WERI-Rb-1 (cell line): ENCODE results near the gene MON1B.

Experiments used
- DNase-seq: peaks from one replicate; pipeline ENCODE4 v3.0.0-alpha.2; 2020
- H3K27ac ChIP-seq: fragments of 250-450 bp; sonication (Bioruptor Pico); 2 replicates; pipeline ENCODE4 v1.5.1; 2020; ENCODE audit warnings: mild to moderate bottlenecking, moderate library complexity
- H3K27me3 ChIP-seq: fragments of 250-450 bp; sonication (Bioruptor Pico); 2 replicates; pipeline ENCODE4 v1.5.1; 2021; ENCODE audit warnings: mild to moderate bottlenecking, low read depth, moderate library complexity; ENCODE audit not compliant: insufficient read depth, severe bottlenecking
- H3K36me3 ChIP-seq: fragments of 250-450 bp; sonication (Bioruptor Pico); 2 replicates; pipeline ENCODE4 v1.5.1; 2020; ENCODE audit warnings: mild to moderate bottlenecking, moderate library complexity
- H3K4me3 ChIP-seq: 2 replicates; pipeline ENCODE4 v1.5.1; 2011; ENCODE audit warnings: low read depth, mild to moderate bottlenecking, control low read depth, low read length
- H3K9me3 ChIP-seq: fragments of 250-450 bp; sonication (Bioruptor Pico); 2 replicates; pipeline ENCODE4 v1.5.1; 2021; ENCODE audit warnings: mild to moderate bottlenecking, moderate library complexity; ENCODE audit not compliant: severe bottlenecking
- CTCF ChIP-seq: IDR thresholded peaks from 2 replicates; pipeline ENCODE4 v1.5.1; 2011; ENCODE audit warnings: low read depth, mild to moderate bottlenecking, control low read depth, inconsistent platforms, low read length

Gene MON1B

GRCh38 chr16:77193377-77193776 is 2.4 kb downstream of the MON1B start:
- DNase-seq = no peak
- peaks cover 42% of the 10 kb centered on the region for H3K36me3 ChIP-seq

GRCh38 chr16:77194295-77195231 is 3.6 kb downstream of the MON1B start:
- DNase-seq = no peak
- Histone ChIP-seq H3K27ac (no peak overlapping the region), H3K27me3 (no peaks in the 10 kb centered on the region), H3K9me3 (no peaks in the 10 kb centered on the region), H3K36me3 (peaks cover 45% of the 10 kb centered on the region), H3K4me3 (no peak overlapping the region)
- TF ChIP-seq CTCF = no peak

More at GRCh38 chr16:77193377-77193776, 2.4 kb downstream of the MON1B start:
- Histone ChIP-seq H3K4me3 (no peak overlapping the region), H3K9me3 (no peaks in the 10 kb centered on the region), H3K27ac (no peak overlapping the region), H3K27me3 (no peaks in the 10 kb centered on the region)
- TF ChIP-seq CTCF = no peak

- no peak overlapping the region for H3K27ac ChIP-seq
- no peak for TF ChIP-seq CTCF
- no peak for DNase-seq
- no peaks in the 10 kb centered on the region for H3K27me3 ChIP-seq
- H3K4me3 ChIP-seq = no peak overlapping the region
- H3K36me3 ChIP-seq = peaks cover 45% of the 10 kb centered on the region
- H3K9me3 ChIP-seq = no peaks in the 10 kb centered on the region
Observed at GRCh38 chr16:77195411-77195810, 4.4 kb downstream of the MON1B start.

- H3K36me3 ChIP-seq = peaks cover 42% of the 10 kb centered on the region
- H3K27ac ChIP-seq = no peak overlapping the region
- H3K27me3 ChIP-seq = no peaks in the 10 kb centered on the region
- H3K4me3 ChIP-seq = no peak overlapping the region
- no peaks in the 10 kb centered on the region for H3K9me3 ChIP-seq
- TF ChIP-seq CTCF = no peak
- DNase-seq = no peak
Observed at GRCh38 chr16:77197747-77198146, 6.8 kb downstream of the MON1B start.

GRCh38 chr16:77199211-77199610 is 8.2 kb downstream of the MON1B start, which contains the start of gene SYCE1L:
Gene SYCE1L, plus strand, starts transcription at chr16:77199408. Its CDS starts 44 bp downstream, at chr16:77199452.
- no peak for TF ChIP-seq CTCF
- peaks cover 34% of the 10 kb centered on the region for H3K36me3 ChIP-seq

More at GRCh38 chr16:77199211-77199610, 8.2 kb downstream of the MON1B start, which contains the start of gene SYCE1L:
- H3K27ac ChIP-seq = no peak within 1 kb of the TSS
- no peaks in the 10 kb centered on the region for H3K27me3 ChIP-seq
- H3K9me3 ChIP-seq = no peaks in the 10 kb centered on the region
- DNase-seq = no peak
- no peak within 1 kb of the TSS for H3K4me3 ChIP-seq
